CD4-positive, alpha-beta memory T cell (primary cell): ENCODE measurements around the gene ZNF614. TPM values are rescaled to one million over a fixed set of nuclear protein-coding genes. Genes with fewer than 3 reads are reported as not detected.
A peak's percentile ranks its signal among the peaks of the same experiment; 100 is the strongest.
"Not testable (repeated sequence)": the region's sequence is repeated elsewhere in the genome, so short reads cannot be mapped to it uniquely, and the experiment has no call there.

Experiments used
- CTCF ChIA-PET: fragments of 350-600 bp; sonication (Branson Sonifier 250); formaldehyde crosslinking; loops from one replicate; lab custom pipeline; 2021; ENCODE audit warnings: inconsistent platforms; ENCODE audit not compliant: partially characterized antibody; lab: Charles Lee
- POLR2A ChIA-PET: fragments of 350-600 bp; sonication (Branson Sonifier 250); formaldehyde crosslinking; loops from one replicate; lab custom pipeline; 2021; ENCODE audit not compliant: partially characterized antibody; lab: Charles Lee
- DNase-seq, 5 donors: peaks; one replicate each; pipeline versions ENCODE4 v3.0.0 to v3.0.0-alpha.2; 2020 to 2022; ENCODE audit warnings: mixed read lengths in 1 of 5
- H3K27ac ChIP-seq: one replicate; pipeline ENCODE4 v1.7.0; 2013; ENCODE audit warnings: low read depth, low read length
- H3K27me3 ChIP-seq: 2 replicates; pipeline ENCODE4 v1.7.0; 2013; ENCODE audit warnings: mild to moderate bottlenecking, low read length, moderate library complexity; ENCODE audit not compliant: insufficient read depth
- H3K36me3 ChIP-seq: 2 replicates; pipeline ENCODE4 v1.7.0; 2013; ENCODE audit warnings: mild to moderate bottlenecking, low read length, moderate library complexity; ENCODE audit not compliant: insufficient read depth
- H3K4me1 ChIP-seq: 2 replicates; pipeline ENCODE4 v1.7.0; 2013; ENCODE audit warnings: mild to moderate bottlenecking, low read length, moderate library complexity; ENCODE audit not compliant: insufficient read depth
- H3K4me3 ChIP-seq, 2 donors: one replicate each; pipeline ENCODE4 v1.7.0; 2013; ENCODE audit warnings: low read length in 2 of 2, mild to moderate bottlenecking in 1 of 2
- H3K9me3 ChIP-seq, 2 donors: one replicate each; pipeline ENCODE4 v1.7.0; 2013; ENCODE audit warnings: low read length in 2 of 2, control low read depth in 1 of 2; ENCODE audit not compliant: control insufficient read depth in 1 of 2
- H3K27ac Mint-ChIP-seq, 7 donors: one replicate each; pipeline ENCODE4 v1.8.0; 2020 to 2021; ENCODE audit warnings: mixed read lengths in 7 of 7, mild to moderate bottlenecking in 6 of 7, inconsistent platforms in 3 of 7, moderate library complexity in 3 of 7
- H3K27me3 Mint-ChIP-seq, 2 donors: one replicate each; pipeline ENCODE4 v1.8.0; 2020 to 2021; ENCODE audit warnings: mixed read lengths in 2 of 2
- H3K36me3 Mint-ChIP-seq, 2 donors: one replicate each; pipeline ENCODE4 v1.8.0; 2020 to 2021; ENCODE audit warnings: mixed read lengths in 2 of 2, inconsistent platforms in 1 of 2, mild to moderate bottlenecking in 1 of 2
- H3K4me1 Mint-ChIP-seq, 4 donors: one replicate each; pipeline ENCODE4 v1.8.0; 2020 to 2021; ENCODE audit warnings: mixed read lengths in 4 of 4, mild to moderate bottlenecking in 1 of 4
- H3K4me3 Mint-ChIP-seq, 8 donors: one replicate each; pipeline ENCODE4 v1.8.0; 2020 to 2021; ENCODE audit warnings: mixed read lengths in 8 of 8, mild to moderate bottlenecking in 7 of 8, moderate library complexity in 6 of 8, inconsistent platforms in 3 of 8
- H3K9me3 Mint-ChIP-seq, 8 donors: one replicate each; pipeline ENCODE4 v1.8.0; 2020 to 2021; ENCODE audit warnings: mixed read lengths in 8 of 8, mild to moderate bottlenecking in 5 of 8, inconsistent platforms in 3 of 8, moderate library complexity in 1 of 8
- intact Hi-C: fragments of 100-400 bp; cut with micrococcal nuclease; formaldehyde crosslinking; loops from one replicate; pipeline ENCODE4 v1.15.1; 2023
- polyA plus RNA-seq, 2 donors: library from polyadenylated mRNA; unstranded; fragments of 300-500 nt; fragmentation: Illumina TruSeq; gene quantifications; one replicate each; pipeline ENCODE4 v1.2.3, GENCODE V29; 2021
- total RNA-seq, 2 experiments: library from RNA; stranded (reverse); gene quantifications; one replicate each; pipeline ENCODE4 v1.2.3, GENCODE V29; 2021

The ZNF614 gene
- total RNA-seq (10 to 100 TPM; 12.3 TPM), polyA plus RNA-seq (1 to 10 TPM; 1.9 to 6.1 TPM)

- intact Hi-C loops, result loop anchor here (1.0 to 10.0 kb wide), 5 partner anchors 20 to 267 kb away; partner anchors contain the start of genes ZNF350, ZNF480, ZNF615 and ZNF649
- Mint-ChIP-seq H3K9me3 (peaks cover 3 to 82% (median 64%) of the 10 kb centered on the region in 8 donors), H3K4me1 (peaks cover 16 to 33% (median 23%) of the 10 kb centered on the region in 4 donors), H3K4me3 (peak within 1 kb of the TSS; percentile 90 to 99 (median 94)), H3K27me3 (no peaks in the 10 kb centered on the region), H3K27ac (peak within 1 kb of the TSS; percentile 91 to 99 (median 96)), H3K36me3 (peaks cover 48 to 62% of the 10 kb centered on the region in 2 donors)
- Histone ChIP-seq H3K27me3 (no peaks in the 10 kb centered on the region), H3K36me3 (peaks cover 24% of the 10 kb centered on the region), H3K4me1 (peaks cover 18% of the 10 kb centered on the region), H3K9me3 (peaks cover 13 to 42% of the 10 kb centered on the region in 2 donors), H3K4me3 (peak within 1 kb of the TSS; percentile 77 to 96), H3K27ac (peak within 1 kb of the TSS; percentile 89)
- ChIA-PET CTCF (interaction anchor here (0.9 kb wide), 1 partner anchor 20 kb away, joined by 5 read pairs; the partner anchor contains the start of gene ZNF615), POLR2A (interaction anchor here (1.0 to 2.2 kb wide), 7 partner anchors 13 to 929 kb away, joined by 3 to 39 read pairs (median 3); partner anchors contain the start of genes ZNF432, ZNF613 and ZNF615)
- peak; percentile 85 to 93 (median 89) for DNase-seq
These were observed at the start of gene ZNF614 for GRCh38 chr19:52028027-52028779. ZNF614 (minus strand) TSS chr19:52028379; CDS start chr19:52025745, 2,634 bp downstream.

GRCh38 chr19:52070496-52070895 is 42.3 kb upstream of the ZNF614 start:
- no peak overlapping the region for H3K27ac Mint-ChIP-seq
- H3K4me1 Mint-ChIP-seq, result peaks cover 0 to 3% (median 0%) of the 10 kb centered on the region in 4 donors
- Histone ChIP-seq H3K4me1 (no peaks in the 10 kb centered on the region), H3K4me3 (no peak overlapping the region), H3K27ac (no peak overlapping the region), H3K36me3 (peaks cover 65% of the 10 kb centered on the region), H3K27me3 (no peaks in the 10 kb centered on the region), H3K9me3 (peaks cover 28 to 74% of the 10 kb centered on the region in 2 donors)
- no peak for DNase-seq
- H3K36me3 Mint-ChIP-seq, result peaks cover 92 to 100% of the 10 kb centered on the region in 2 donors
- H3K9me3 Mint-ChIP-seq, result peaks cover 10 to 100% (median 93%) of the 10 kb centered on the region in 8 donors
- ChIA-PET POLR2A (no interaction called here), CTCF (no interaction called here)
- intact Hi-C loops, result no loop called here
- no peaks in the 10 kb centered on the region for H3K27me3 Mint-ChIP-seq
- peak overlapping the region in 3 of 8 donors; percentile 19 to 55 (median 32) for H3K4me3 Mint-ChIP-seq

- Histone ChIP-seq H3K27ac (no peak overlapping the region), H3K36me3 (peaks cover 56% of the 10 kb centered on the region), H3K4me3 (no peak overlapping the region), H3K9me3 (peaks cover 26 to 74% of the 10 kb centered on the region in 2 donors), H3K27me3 (no peaks in the 10 kb centered on the region), H3K4me1 (no peaks in the 10 kb centered on the region)
- ChIA-PET CTCF (no interaction called here), POLR2A (no interaction called here)
- Mint-ChIP-seq H3K9me3 (peaks cover 10 to 100% (median 93%) of the 10 kb centered on the region in 8 donors), H3K27ac (no peak overlapping the region), H3K4me3 (no peak overlapping the region), H3K27me3 (no peaks in the 10 kb centered on the region), H3K4me1 (peaks cover 0 to 1% (median 0%) of the 10 kb centered on the region in 4 donors), H3K36me3 (peaks cover 89 to 98% of the 10 kb centered on the region in 2 donors)
- intact Hi-C loops, result no loop called here
- no peak for DNase-seq
These were observed 41.5 kb upstream of the ZNF614 start for GRCh38 chr19:52069653-52070052.

- Histone ChIP-seq H3K27ac (no peak overlapping the region), H3K36me3 (peaks cover 40% of the 10 kb centered on the region), H3K4me3 (peak overlapping the region in 1 of 2 donors; percentile 23), H3K9me3 (peaks cover 35 to 80% of the 10 kb centered on the region in 2 donors), H3K4me1 (no peaks in the 10 kb centered on the region), H3K27me3 (no peaks in the 10 kb centered on the region)
- H3K36me3 Mint-ChIP-seq, result peaks cover 73 to 82% of the 10 kb centered on the region in 2 donors
- no peaks in the 10 kb centered on the region for H3K27me3 Mint-ChIP-seq
- H3K4me3 Mint-ChIP-seq, result no peak overlapping the region
- peaks cover 10 to 98% (median 90%) of the 10 kb centered on the region in 8 donors for H3K9me3 Mint-ChIP-seq
- ChIA-PET POLR2A (no interaction called here), CTCF (no interaction called here)
- no peak for DNase-seq
- H3K4me1 Mint-ChIP-seq, result peaks cover 0 to 1% (median 0%) of the 10 kb centered on the region in 4 donors
- intact Hi-C loops, result no loop called here
- H3K27ac Mint-ChIP-seq, result no peak overlapping the region
These were observed 38.2 kb upstream of the ZNF614 start for GRCh38 chr19:52066258-52066863.

- peaks cover 31% of the 10 kb centered on the region for H3K36me3 ChIP-seq
- no peaks in the 10 kb centered on the region for H3K4me1 Mint-ChIP-seq
- CTCF ChIA-PET, result no interaction called here
These were observed 37.2 kb upstream of the ZNF614 start for GRCh38 chr19:52065399-52065798.

GRCh38 chr19:52056480-52056879 is 28.3 kb upstream of the ZNF614 start:
- CTCF ChIA-PET, H3K4me3 Mint-ChIP-seq, H3K4me1 Mint-ChIP-seq, H3K27me3 Mint-ChIP-seq, H3K27me3 ChIP-seq, H3K4me3 ChIP-seq, POLR2A ChIA-PET, H3K27ac Mint-ChIP-seq, intact Hi-C loops, DNase-seq, H3K36me3 ChIP-seq, H3K27ac ChIP-seq, H3K4me1 ChIP-seq: not testable (repeated sequence)
- peaks cover 0 to 30% of the 10 kb centered on the region in 2 donors for H3K9me3 ChIP-seq
- H3K36me3 Mint-ChIP-seq, result peaks cover 51 to 68% of the 10 kb centered on the region in 2 donors
- peaks cover 7 to 95% (median 84%) of the 10 kb centered on the region in 8 donors for H3K9me3 Mint-ChIP-seq

More at GRCh38 chr19:52065399-52065798, 37.2 kb upstream of the ZNF614 start:
- intact Hi-C loops, result no loop called here
- Histone ChIP-seq H3K27ac (no peak overlapping the region), H3K27me3 (no peaks in the 10 kb centered on the region), H3K4me3 (peak overlapping the region in 1 of 2 donors; percentile 23), H3K4me1 (no peaks in the 10 kb centered on the region), H3K9me3 (peaks cover 35 to 80% of the 10 kb centered on the region in 2 donors)
- Mint-ChIP-seq H3K27me3 (no peaks in the 10 kb centered on the region), H3K4me3 (no peak overlapping the region), H3K27ac (no peak overlapping the region), H3K9me3 (peaks cover 4 to 98% (median 90%) of the 10 kb centered on the region in 8 donors), H3K36me3 (peaks cover 72 to 81% of the 10 kb centered on the region in 2 donors)
- no peak for DNase-seq
- POLR2A ChIA-PET, result no interaction called here

GRCh38 chr19:52051736-52052135 is 23.6 kb upstream of the ZNF614 start:
- H3K27me3 Mint-ChIP-seq, POLR2A ChIA-PET, intact Hi-C loops, H3K27ac ChIP-seq, H3K27ac Mint-ChIP-seq, CTCF ChIA-PET, H3K4me3 ChIP-seq, H3K27me3 ChIP-seq, H3K4me3 Mint-ChIP-seq, H3K9me3 ChIP-seq, DNase-seq, H3K36me3 ChIP-seq: not testable (repeated sequence)
- H3K36me3 Mint-ChIP-seq, result peaks cover 45 to 56% of the 10 kb centered on the region in 2 donors
- H3K9me3 Mint-ChIP-seq, result peaks cover 7 to 79% (median 56%) of the 10 kb centered on the region in 8 donors
- H3K4me1 ChIP-seq, result peaks cover 15% of the 10 kb centered on the region
- peaks cover 13 to 26% (median 19%) of the 10 kb centered on the region in 4 donors for H3K4me1 Mint-ChIP-seq
